Epithelial cell of proximal tubule (primary cell): Measurements from ENCODE around the gene TRAM1L1. TPM values are rescaled to one million over a fixed set of nuclear protein-coding genes. Genes with fewer than 3 reads are reported as not detected.
A peak's percentile ranks its signal among the peaks of the same experiment; 100 is the strongest.

Source experiments
- DNase-seq: peaks from one replicate; pipeline ENCODE4 v3.0.0-alpha.2; 2011; ENCODE audit warnings: low read depth
- H3K4me3 ChIP-seq: 2 replicates; pipeline ENCODE4 v1.5.1; 2011; ENCODE audit warnings: low read depth, mild to moderate bottlenecking, low read length
- CTCF ChIP-seq: conservative IDR thresholded peaks from 2 replicates; pipeline ENCODE4 v1.5.1; 2012; ENCODE audit warnings: low read depth, mild to moderate bottlenecking, low read length
- total RNA-seq: library from RNA; depleted of rRNA; stranded (reverse); fragments of >200 nt; gene quantifications from 2 replicates; pipeline ENCODE4 v1.2.3, GENCODE V29; 2015

TRAM1L1 gene
- total RNA-seq, result 2.5 and 2.7 TPM in 2 replicates

- no peak for TF ChIP-seq CTCF
- DNase-seq, result no peak
- H3K4me3 ChIP-seq, result peak within 1 kb of the TSS; percentile 66
Observed at GRCh38 chr4:117084866-117085701, at the start of gene TRAM1L1. TRAM1L1 (minus strand) TSS chr4:117085576; CDS start chr4:117085393, 183 bp downstream.

GRCh38 chr4:117134386-117134785 lies 49.0 kb upstream of the TRAM1L1 start:
- TF ChIP-seq CTCF, result peak; percentile 80
- DNase-seq, result peak; percentile 93
- no peak overlapping the region for H3K4me3 ChIP-seq

GRCh38 chr4:117096886-117097285 lies 11.5 kb upstream of the TRAM1L1 start:
- no peak for DNase-seq
- no peak overlapping the region for H3K4me3 ChIP-seq
- no peak for TF ChIP-seq CTCF

GRCh38 chr4:117096462-117096861 lies 11.1 kb upstream of the TRAM1L1 start:
- TF ChIP-seq CTCF, result no peak
- no peak for DNase-seq
- H3K4me3 ChIP-seq, result no peak overlapping the region

GRCh38 chr4:117093571-117093970 lies 8.2 kb upstream of the TRAM1L1 start:
- TF ChIP-seq CTCF, result no peak
- no peak for DNase-seq
- no peak overlapping the region for H3K4me3 ChIP-seq

GRCh38 chr4:117077760-117078159 lies 7.6 kb downstream of the TRAM1L1 start:
- H3K4me3 ChIP-seq, result no peak overlapping the region
- DNase-seq, result no peak
- no peak for TF ChIP-seq CTCF

GRCh38 chr4:117068120-117068519 lies 17.3 kb downstream of the TRAM1L1 start:
- no peak for TF ChIP-seq CTCF
- no peak overlapping the region for H3K4me3 ChIP-seq
- DNase-seq, result no peak
